Activated CD4-positive, alpha-beta T cell treated with anti-CD3 and anti-CD28 coated beads for 1 hour (primary cell): ENCODE measurements around the gene ST8SIA4.
"Not testable (repeated sequence)": the region's sequence is repeated elsewhere in the genome, so short reads cannot be mapped to it uniquely, and the experiment has no call there.

Experiments
- DNase-seq: peaks from one replicate; pipeline ENCODE4 v3.0.0-alpha.2; 2020

The ST8SIA4 gene

GRCh38 chr5:100828071-100828897 lies 74.8 kb downstream of the ST8SIA4 start:
- DNase-seq: no peak

- DNase-seq: no peak
Measured at GRCh38 chr5:100827481-100827889, 75.6 kb downstream of the ST8SIA4 start.

- no peak for DNase-seq
Measured at GRCh38 chr5:100826133-100826532, 76.9 kb downstream of the ST8SIA4 start.

GRCh38 chr5:100824635-100825034 lies 78.4 kb downstream of the ST8SIA4 start:
- DNase-seq: no peak

GRCh38 chr5:100823812-100824211 lies 79.3 kb downstream of the ST8SIA4 start:
- DNase-seq: no peak

GRCh38 chr5:100821751-100822150 lies 81.3 kb downstream of the ST8SIA4 start:
- DNase-seq: no peak

GRCh38 chr5:100818340-100818739 lies 84.7 kb downstream of the ST8SIA4 start:
- no peak for DNase-seq

GRCh38 chr5:100803397-100803796 lies 99.7 kb downstream of the ST8SIA4 start:
- DNase-seq: no peak

- no peak for DNase-seq
Measured at GRCh38 chr5:100802208-100802607, 100.9 kb downstream of the ST8SIA4 start.

GRCh38 chr5:100800562-100800961 lies 102.5 kb downstream of the ST8SIA4 start:
- no peak for DNase-seq

GRCh38 chr5:100799166-100799565 lies 103.9 kb downstream of the ST8SIA4 start:
- no peak for DNase-seq

- no peak for DNase-seq
Measured at GRCh38 chr5:100797861-100798260, 105.2 kb downstream of the ST8SIA4 start.

- DNase-seq: no peak
Measured at GRCh38 chr5:100796851-100797250, 106.2 kb downstream of the ST8SIA4 start.

- no peak for DNase-seq
Measured at GRCh38 chr5:100794844-100795243, 108.2 kb downstream of the ST8SIA4 start.

- no peak for DNase-seq
Measured at GRCh38 chr5:100794218-100794617, 108.9 kb downstream of the ST8SIA4 start.

GRCh38 chr5:100792781-100793180 lies 110.3 kb downstream of the ST8SIA4 start:
- DNase-seq: no peak

- DNase-seq: no peak
Measured at GRCh38 chr5:100791391-100791790, 111.7 kb downstream of the ST8SIA4 start.

- no peak for DNase-seq
Measured at GRCh38 chr5:100790951-100791350, 112.1 kb downstream of the ST8SIA4 start.

- DNase-seq: no peak
Measured at GRCh38 chr5:100790170-100790665, 112.9 kb downstream of the ST8SIA4 start.

- no peak for DNase-seq
Measured at GRCh38 chr5:100789694-100790093, 113.4 kb downstream of the ST8SIA4 start.

- DNase-seq: no peak
Measured at GRCh38 chr5:100788417-100788816, 114.7 kb downstream of the ST8SIA4 start.

GRCh38 chr5:100787648-100788047 lies 115.4 kb downstream of the ST8SIA4 start:
- no peak for DNase-seq

GRCh38 chr5:100785536-100785935 lies 117.5 kb downstream of the ST8SIA4 start:
- not testable (repeated sequence) for DNase-seq

GRCh38 chr5:100780376-100780870 lies 122.7 kb downstream of the ST8SIA4 start:
- DNase-seq: no peak
